Measurements from ENCODE around the gene GABBR1. TPM values are rescaled to one million over a fixed set of nuclear protein-coding genes. Genes with fewer than 3 reads are reported as not detected.
A peak's percentile ranks its signal among the peaks of the same experiment; 100 is the strongest.

GABBR1 gene
- total RNA-seq, 1 donor from 2014 or later, result 9.9 TPM

DNA sequence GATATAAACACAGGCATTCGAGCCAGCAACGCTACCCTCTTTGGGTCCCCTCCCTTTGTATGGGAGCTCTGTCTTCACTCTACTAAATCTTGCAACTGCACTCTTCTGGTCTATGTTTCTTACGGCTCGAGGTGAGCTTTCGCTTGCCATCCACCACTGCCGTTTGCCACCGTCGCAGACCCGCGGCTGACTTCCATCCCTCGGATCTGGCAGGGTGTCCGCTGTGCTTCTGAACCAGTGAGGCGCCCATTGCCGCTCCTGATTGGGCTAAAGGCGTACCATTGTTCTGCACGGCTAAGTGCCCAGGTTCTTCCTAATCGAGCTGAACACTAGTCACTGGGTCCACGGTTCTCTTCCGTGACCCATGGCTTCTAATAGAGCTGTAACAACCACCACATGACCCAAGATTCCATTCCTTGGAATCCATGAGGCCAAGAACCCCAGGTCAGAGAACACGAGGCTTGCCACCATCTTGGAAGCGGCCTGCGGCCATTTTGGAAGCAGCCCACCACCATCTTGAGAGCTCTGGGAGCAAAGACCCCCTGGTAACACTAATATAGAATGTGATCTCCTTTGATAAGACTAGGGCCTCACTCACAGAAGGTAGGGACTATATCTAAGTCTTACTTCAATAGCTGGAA, 74.4 kb downstream of the GABBR1 start:
- H3K27ac ChIP-seq (ENCODE audit: low read depth, low read length), result no peak overlapping the region
- no peaks in the 10 kb centered on the region for H3K36me3 ChIP-seq (ENCODE audit: control insufficient read depth in 3 of 3, insufficient read depth in 3 of 3, low read length in 3 of 3)
- H3K9me3 ChIP-seq (ENCODE audit: control insufficient read depth in 3 of 3, low read length in 3 of 3), result no peaks in the 10 kb centered on the region
- H3K4me1 ChIP-seq (ENCODE audit: control insufficient read depth in 3 of 3, insufficient read depth in 3 of 3, low read length in 3 of 3), result peaks cover 4 to 5% (median 4%) of the 10 kb centered on the region in 3 donors
- H3K9ac ChIP-seq (ENCODE audit: low read depth in 1 of 3, low read length in 3 of 3), result no peak overlapping the region
- no peak overlapping the region for H3K4me3 ChIP-seq (ENCODE audit: low read length in 3 of 3)
- peaks cover 27% of the 10 kb centered on the region in 3 donors for H3K27me3 ChIP-seq (ENCODE audit: control insufficient read depth in 3 of 3, insufficient read depth in 3 of 3, low read length in 3 of 3)

- H3K9ac ChIP-seq (ENCODE audit: low read depth in 1 of 3, low read length in 3 of 3), result no peak overlapping the region
- H3K4me3 ChIP-seq (ENCODE audit: low read length in 3 of 3), result no peak overlapping the region
- H3K27me3 ChIP-seq (ENCODE audit: control insufficient read depth in 3 of 3, insufficient read depth in 3 of 3, low read length in 3 of 3), result peaks cover 34 to 36% (median 35%) of the 10 kb centered on the region in 3 donors
Observed at GRCh38 chr6:29557320-29557719, 75.7 kb downstream of the GABBR1 start.

DNA sequence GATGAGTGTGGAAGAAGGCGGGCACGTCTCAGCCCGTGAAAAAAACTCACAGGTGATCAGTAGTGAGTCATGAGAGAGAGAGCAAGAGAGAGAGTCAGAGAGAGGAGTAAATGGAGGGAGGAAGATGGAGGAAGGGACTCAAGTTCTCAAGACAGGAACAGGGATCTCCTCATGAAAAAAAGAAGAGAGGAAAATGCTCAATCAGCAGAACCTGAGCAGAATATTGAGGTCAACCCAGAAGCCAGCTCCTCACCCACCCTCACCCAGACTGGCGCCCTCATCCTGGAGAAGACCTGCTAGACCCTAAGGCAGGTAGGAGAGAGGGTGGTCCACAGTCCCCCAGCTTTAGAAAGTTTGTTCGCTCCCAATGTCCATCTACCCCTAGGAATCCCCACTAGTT, 78.2 kb downstream of the GABBR1 start:
- Histone ChIP-seq H3K27ac (ENCODE audit: low read depth, low read length) (no peak overlapping the region), H3K27me3 (ENCODE audit: control insufficient read depth in 3 of 3, insufficient read depth in 3 of 3, low read length in 3 of 3) (peaks cover 34 to 36% (median 35%) of the 10 kb centered on the region in 3 donors), H3K9ac (ENCODE audit: low read depth in 1 of 3, low read length in 3 of 3) (no peak overlapping the region), H3K4me3 (ENCODE audit: low read length in 3 of 3) (no peak overlapping the region), H3K4me1 (ENCODE audit: control insufficient read depth in 3 of 3, insufficient read depth in 3 of 3, low read length in 3 of 3) (peaks cover 12 to 14% (median 13%) of the 10 kb centered on the region in 3 donors), H3K9me3 (ENCODE audit: control insufficient read depth in 3 of 3, low read length in 3 of 3) (no peaks in the 10 kb centered on the region), H3K36me3 (ENCODE audit: control insufficient read depth in 3 of 3, insufficient read depth in 3 of 3, low read length in 3 of 3) (no peaks in the 10 kb centered on the region)

More at GRCh38 chr6:29557320-29557719, 75.7 kb downstream of the GABBR1 start:
- Histone ChIP-seq H3K27ac (ENCODE audit: low read depth, low read length) (no peak overlapping the region), H3K4me1 (ENCODE audit: control insufficient read depth in 3 of 3, insufficient read depth in 3 of 3, low read length in 3 of 3) (peaks cover 12 to 14% (median 13%) of the 10 kb centered on the region in 3 donors), H3K9me3 (ENCODE audit: control insufficient read depth in 3 of 3, low read length in 3 of 3) (no peaks in the 10 kb centered on the region), H3K36me3 (ENCODE audit: control insufficient read depth in 3 of 3, insufficient read depth in 3 of 3, low read length in 3 of 3) (no peaks in the 10 kb centered on the region)

DNA sequence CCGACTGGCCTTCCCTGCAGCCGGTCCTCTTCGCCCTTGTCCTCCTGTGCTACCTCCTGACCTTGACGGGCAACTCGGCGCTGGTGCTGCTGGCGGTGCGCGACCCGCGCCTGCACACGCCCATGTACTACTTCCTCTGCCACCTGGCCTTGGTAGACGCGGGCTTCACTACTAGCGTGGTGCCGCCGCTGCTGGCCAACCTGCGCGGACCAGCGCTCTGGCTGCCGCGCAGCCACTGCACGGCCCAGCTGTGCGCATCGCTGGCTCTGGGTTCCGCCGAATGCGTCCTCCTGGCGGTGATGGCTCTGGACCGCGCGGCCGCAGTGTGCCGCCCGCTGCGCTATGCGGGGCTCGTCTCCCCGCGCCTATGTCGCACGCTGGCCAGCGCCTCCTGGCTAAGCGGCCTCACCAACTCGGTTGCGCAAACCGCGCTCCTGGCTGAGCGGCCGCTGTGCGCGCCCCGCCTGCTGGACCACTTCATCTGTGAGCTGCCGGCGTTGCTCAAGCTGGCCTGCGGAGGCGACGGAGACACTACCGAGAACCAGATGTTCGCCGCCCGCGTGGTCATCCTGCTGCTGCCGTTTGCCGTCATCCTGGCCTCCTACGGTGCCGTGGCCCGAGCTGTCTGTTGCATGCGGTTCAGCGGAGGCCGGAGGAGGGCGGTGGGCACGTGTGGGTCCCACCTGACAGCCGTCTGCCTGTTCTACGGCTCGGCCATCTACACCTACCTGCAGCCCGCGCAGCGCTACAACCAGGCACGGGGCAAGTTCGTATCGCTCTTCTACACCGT, 79.5 kb downstream of the GABBR1 start:
- Histone ChIP-seq H3K9ac (ENCODE audit: low read depth in 1 of 3, low read length in 3 of 3) (no peak overlapping the region), H3K4me3 (ENCODE audit: low read length in 3 of 3) (peak overlapping the region; percentile 48 to 64 (median 59)), H3K9me3 (ENCODE audit: control insufficient read depth in 3 of 3, low read length in 3 of 3) (no peaks in the 10 kb centered on the region), H3K4me1 (ENCODE audit: control insufficient read depth in 3 of 3, insufficient read depth in 3 of 3, low read length in 3 of 3) (peaks cover 12 to 14% (median 13%) of the 10 kb centered on the region in 3 donors), H3K36me3 (ENCODE audit: control insufficient read depth in 3 of 3, insufficient read depth in 3 of 3, low read length in 3 of 3) (no peaks in the 10 kb centered on the region), H3K27ac (ENCODE audit: low read depth, low read length) (no peak overlapping the region), H3K27me3 (ENCODE audit: control insufficient read depth in 3 of 3, insufficient read depth in 3 of 3, low read length in 3 of 3) (peaks cover 34 to 36% (median 35%) of the 10 kb centered on the region in 3 donors)

GRCh38 chr6:29552512-29553051, 80.4 kb downstream of the GABBR1 start:
- H3K27ac ChIP-seq (ENCODE audit: low read depth, low read length), result no peak overlapping the region
- H3K4me1 ChIP-seq (ENCODE audit: control insufficient read depth in 3 of 3, insufficient read depth in 3 of 3, low read length in 3 of 3), result peaks cover 12 to 14% (median 13%) of the 10 kb centered on the region in 3 donors
- no peak overlapping the region for H3K9ac ChIP-seq (ENCODE audit: low read depth in 1 of 3, low read length in 3 of 3)
- no peaks in the 10 kb centered on the region for H3K36me3 ChIP-seq (ENCODE audit: control insufficient read depth in 3 of 3, insufficient read depth in 3 of 3, low read length in 3 of 3)
- H3K4me3 ChIP-seq (ENCODE audit: low read length in 3 of 3), result peak overlapping the region; percentile 48 to 64 (median 59)
- H3K27me3 ChIP-seq (ENCODE audit: control insufficient read depth in 3 of 3, insufficient read depth in 3 of 3, low read length in 3 of 3), result peaks cover 34 to 36% (median 35%) of the 10 kb centered on the region in 3 donors
- H3K9me3 ChIP-seq (ENCODE audit: control insufficient read depth in 3 of 3, low read length in 3 of 3), result no peaks in the 10 kb centered on the region

GRCh38 chr6:29547573-29547972, 85.4 kb downstream of the GABBR1 start:
- H3K9ac ChIP-seq (ENCODE audit: low read depth in 1 of 3, low read length in 3 of 3), result no peak overlapping the region
- H3K27ac ChIP-seq (ENCODE audit: low read depth, low read length), result no peak overlapping the region
- H3K4me1 ChIP-seq (ENCODE audit: control insufficient read depth in 3 of 3, insufficient read depth in 3 of 3, low read length in 3 of 3), result no peaks in the 10 kb centered on the region
- no peaks in the 10 kb centered on the region for H3K36me3 ChIP-seq (ENCODE audit: control insufficient read depth in 3 of 3, insufficient read depth in 3 of 3, low read length in 3 of 3)
- no peaks in the 10 kb centered on the region for H3K9me3 ChIP-seq (ENCODE audit: control insufficient read depth in 3 of 3, low read length in 3 of 3)
- no peak overlapping the region for H3K4me3 ChIP-seq (ENCODE audit: low read length in 3 of 3)
- peaks cover 0 to 3% (median 3%) of the 10 kb centered on the region in 3 donors for H3K27me3 ChIP-seq (ENCODE audit: control insufficient read depth in 3 of 3, insufficient read depth in 3 of 3, low read length in 3 of 3)

DNA sequence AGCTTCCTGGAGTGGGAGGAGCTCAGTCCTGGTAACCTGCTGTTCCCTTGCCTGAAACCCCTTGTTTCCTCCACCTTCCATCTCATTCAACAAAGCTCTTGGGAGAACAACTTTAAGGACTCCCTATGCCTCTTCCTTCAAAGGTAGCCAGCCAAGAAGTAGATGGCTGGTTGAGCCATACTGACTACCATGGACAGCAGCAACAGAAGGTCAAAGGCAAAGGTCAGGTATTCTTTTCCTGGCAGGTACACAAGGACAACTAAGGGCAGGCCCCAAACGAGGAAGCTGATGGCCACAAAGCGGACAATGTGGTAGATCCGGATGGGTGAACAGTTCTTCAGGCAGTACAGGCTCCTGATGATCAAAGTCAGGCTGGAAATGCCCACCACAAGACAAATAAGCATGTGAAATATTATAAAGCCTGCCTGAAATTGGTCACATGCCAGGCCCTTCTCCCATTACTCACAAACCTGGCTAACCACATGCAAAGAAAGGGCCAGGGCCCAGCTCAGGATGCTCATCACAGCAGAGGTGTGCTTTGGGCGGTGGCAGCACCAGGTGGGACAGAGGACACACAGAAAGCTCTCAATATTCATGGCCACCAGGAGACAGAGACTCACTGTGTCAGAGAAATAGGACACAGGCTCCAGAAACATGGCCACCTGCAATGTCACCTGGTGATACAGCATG, 95.1 kb downstream of the GABBR1 start:
- peaks cover 0 to 8% (median 4%) of the 10 kb centered on the region in 3 donors for H3K27me3 ChIP-seq (ENCODE audit: control insufficient read depth in 3 of 3, insufficient read depth in 3 of 3, low read length in 3 of 3)
- H3K4me1 ChIP-seq (ENCODE audit: control insufficient read depth in 3 of 3, insufficient read depth in 3 of 3, low read length in 3 of 3), result no peaks in the 10 kb centered on the region
- H3K9ac ChIP-seq (ENCODE audit: low read depth in 1 of 3, low read length in 3 of 3), result no peak overlapping the region
- H3K36me3 ChIP-seq (ENCODE audit: control insufficient read depth in 3 of 3, insufficient read depth in 3 of 3, low read length in 3 of 3), result no peaks in the 10 kb centered on the region
- H3K9me3 ChIP-seq (ENCODE audit: control insufficient read depth in 3 of 3, low read length in 3 of 3), result no peaks in the 10 kb centered on the region
- no peak overlapping the region for H3K4me3 ChIP-seq (ENCODE audit: low read length in 3 of 3)
- no peak overlapping the region for H3K27ac ChIP-seq (ENCODE audit: low read depth, low read length)

DNA sequence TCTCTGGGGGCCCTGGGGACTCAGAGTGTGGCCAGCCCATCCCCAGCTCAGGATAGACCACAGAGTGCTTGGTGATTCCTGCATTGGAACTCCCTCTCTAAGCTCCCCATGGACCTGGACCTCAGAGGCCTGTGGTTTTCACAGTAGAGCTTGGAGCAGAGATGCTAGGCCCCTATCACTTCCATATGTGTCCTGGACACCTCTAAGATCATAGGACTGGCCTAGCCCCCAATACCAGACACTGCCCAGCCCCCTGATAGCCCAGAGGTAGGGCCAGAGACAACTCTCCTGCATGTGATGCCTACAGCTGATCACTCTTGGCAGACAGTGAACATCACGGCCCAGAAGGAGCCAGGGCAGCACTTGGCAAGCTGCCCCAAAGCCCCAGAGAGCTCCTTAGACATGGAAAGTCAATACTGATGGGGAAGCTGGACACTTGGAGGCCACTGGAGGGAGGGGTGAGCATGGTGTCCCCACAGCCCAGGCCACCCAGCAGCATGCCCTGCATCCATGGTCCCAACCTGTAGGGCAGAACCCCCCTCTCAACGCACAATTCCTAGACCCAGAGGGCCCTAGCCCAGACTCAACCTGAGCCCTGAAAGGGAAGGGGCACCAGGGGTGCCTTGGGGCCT, 100.5 kb downstream of the GABBR1 start:
- H3K4me3 ChIP-seq (ENCODE audit: low read length in 3 of 3), result no peak overlapping the region
- H3K4me1 ChIP-seq (ENCODE audit: control insufficient read depth in 3 of 3, insufficient read depth in 3 of 3, low read length in 3 of 3), result no peaks in the 10 kb centered on the region
- no peak overlapping the region for H3K9ac ChIP-seq (ENCODE audit: low read depth in 1 of 3, low read length in 3 of 3)
- H3K9me3 ChIP-seq (ENCODE audit: control insufficient read depth in 3 of 3, low read length in 3 of 3), result no peaks in the 10 kb centered on the region
- no peak overlapping the region for H3K27ac ChIP-seq (ENCODE audit: low read depth, low read length)
- no peaks in the 10 kb centered on the region for H3K27me3 ChIP-seq (ENCODE audit: control insufficient read depth in 3 of 3, insufficient read depth in 3 of 3, low read length in 3 of 3)
- H3K36me3 ChIP-seq (ENCODE audit: control insufficient read depth in 3 of 3, insufficient read depth in 3 of 3, low read length in 3 of 3), result no peaks in the 10 kb centered on the region

DNA sequence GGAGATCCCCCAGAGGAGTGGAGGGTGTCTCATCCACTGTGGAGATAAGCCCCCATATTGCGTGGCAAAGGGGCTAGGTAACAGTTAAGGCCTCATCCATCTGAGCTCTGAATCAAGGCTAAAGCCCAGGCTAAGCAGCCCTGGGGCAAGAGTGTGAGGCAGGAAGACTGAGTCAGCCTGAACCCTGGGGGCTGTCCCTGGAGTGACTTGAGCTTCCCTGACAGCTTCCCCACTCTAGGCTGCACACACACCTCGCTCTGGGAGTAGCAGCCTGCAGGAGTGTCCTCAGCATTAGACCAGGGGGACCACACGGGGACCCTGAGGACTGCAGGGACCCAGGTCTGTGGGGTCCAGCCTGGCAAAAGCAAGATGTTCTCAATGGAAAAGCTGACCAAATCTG, 101.3 kb downstream of the GABBR1 start:
- no peaks in the 10 kb centered on the region for H3K36me3 ChIP-seq (ENCODE audit: control insufficient read depth in 3 of 3, insufficient read depth in 3 of 3, low read length in 3 of 3)
- H3K27ac ChIP-seq (ENCODE audit: low read depth, low read length), result no peak overlapping the region
- H3K9me3 ChIP-seq (ENCODE audit: control insufficient read depth in 3 of 3, low read length in 3 of 3), result no peaks in the 10 kb centered on the region
- H3K27me3 ChIP-seq (ENCODE audit: control insufficient read depth in 3 of 3, insufficient read depth in 3 of 3, low read length in 3 of 3), result no peaks in the 10 kb centered on the region
- H3K4me1 ChIP-seq (ENCODE audit: control insufficient read depth in 3 of 3, insufficient read depth in 3 of 3, low read length in 3 of 3), result no peaks in the 10 kb centered on the region
- no peak overlapping the region for H3K4me3 ChIP-seq (ENCODE audit: low read length in 3 of 3)
- no peak overlapping the region for H3K9ac ChIP-seq (ENCODE audit: low read depth in 1 of 3, low read length in 3 of 3)

Data from skeletal muscle tissue (tissue), 4 donors.